ENCODE results near the gene ARL6IP4.

Gene ARL6IP4

GRCh38 chr12:122997343-122998250 is 17.1 kb downstream of the ARL6IP4 start:
- H3K27ac ChIP-seq (ENCODE audit: low read depth, low read length) = no peak overlapping the region
- H3K27me3 ChIP-seq (ENCODE audit: low read length) = no peaks in the 10 kb centered on the region
- H3K9me3 ChIP-seq (ENCODE audit: insufficient read depth, low read length) = no peaks in the 10 kb centered on the region
- no peak for TF ChIP-seq EZH2phosphoT487 (conservative IDR thresholded peaks at IDR 0.05; ENCODE audit: low read length)
- TF ChIP-seq, protein P1, sequence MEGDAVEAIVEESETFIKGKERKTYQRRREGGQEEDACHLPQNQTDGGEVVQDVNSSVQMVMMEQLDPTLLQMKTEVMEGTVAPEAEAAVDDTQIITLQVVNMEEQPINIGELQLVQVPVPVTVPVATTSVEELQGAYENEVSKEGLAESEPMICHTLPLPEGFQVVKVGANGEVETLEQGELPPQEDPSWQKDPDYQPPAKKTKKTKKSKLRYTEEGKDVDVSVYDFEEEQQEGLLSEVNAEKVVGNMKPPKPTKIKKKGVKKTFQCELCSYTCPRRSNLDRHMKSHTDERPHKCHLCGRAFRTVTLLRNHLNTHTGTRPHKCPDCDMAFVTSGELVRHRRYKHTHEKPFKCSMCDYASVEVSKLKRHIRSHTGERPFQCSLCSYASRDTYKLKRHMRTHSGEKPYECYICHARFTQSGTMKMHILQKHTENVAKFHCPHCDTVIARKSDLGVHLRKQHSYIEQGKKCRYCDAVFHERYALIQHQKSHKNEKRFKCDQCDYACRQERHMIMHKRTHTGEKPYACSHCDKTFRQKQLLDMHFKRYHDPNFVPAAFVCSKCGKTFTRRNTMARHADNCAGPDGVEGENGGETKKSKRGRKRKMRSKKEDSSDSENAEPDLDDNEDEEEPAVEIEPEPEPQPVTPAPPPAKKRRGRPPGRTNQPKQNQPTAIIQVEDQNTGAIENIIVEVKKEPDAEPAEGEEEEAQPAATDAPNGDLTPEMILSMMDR (IDR thresholded peaks at IDR 0.05; ENCODE audit: insufficient read depth, low read length, poor library complexity, severe bottlenecking) = no peak
- no peaks in the 10 kb centered on the region for H3F3A ChIP-seq (ENCODE audit: insufficient read depth)
- H3K4me3 ChIP-seq (ENCODE audit: insufficient read depth, low read length, poor library complexity, severe bottlenecking) = no peak overlapping the region
- no peak overlapping the region for H2AFZ ChIP-seq (ENCODE audit: low read depth, low read length, severe bottlenecking)
- no peak overlapping the region for H3K9ac ChIP-seq (ENCODE audit: low read length)
- H3K4me2 ChIP-seq (ENCODE audit: low read depth, low read length, poor library complexity, severe bottlenecking) = no peak overlapping the region
- H3K79me2 ChIP-seq (ENCODE audit: insufficient read depth, low read length) = no peaks in the 10 kb centered on the region
- H4K20me1 ChIP-seq (ENCODE audit: low read depth, low read length) = no peaks in the 10 kb centered on the region
- H3K36me3 ChIP-seq (ENCODE audit: low read length) = no peaks in the 10 kb centered on the region
- no peaks in the 10 kb centered on the region for H3K9me2 ChIP-seq (replicated peaks; ENCODE audit: insufficient read depth, low read length)

DNA sequence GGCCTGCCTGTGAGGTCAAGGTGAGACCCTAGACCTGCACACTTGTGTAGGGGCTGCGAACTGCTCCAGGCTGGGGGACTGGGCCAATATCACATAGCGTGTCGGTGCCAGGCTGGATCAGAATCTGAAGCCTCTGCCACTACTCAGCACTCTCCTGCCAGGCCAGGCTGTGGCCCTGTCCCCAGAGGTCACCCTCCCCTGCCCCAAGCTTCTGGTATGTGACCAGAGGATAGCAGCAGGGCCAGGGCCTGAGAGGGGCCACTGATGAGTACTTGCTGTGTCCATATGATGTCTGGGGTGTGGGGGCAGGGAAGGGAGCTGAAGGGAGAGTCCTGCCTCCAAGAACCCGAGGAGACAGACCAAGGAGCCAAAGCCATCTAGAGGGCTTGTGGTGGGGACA is 17.8 kb downstream of the ARL6IP4 start:
- Histone ChIP-seq H3K9ac (ENCODE audit: low read length) (no peak overlapping the region), H3K79me2 (ENCODE audit: insufficient read depth, low read length) (no peaks in the 10 kb centered on the region), H3K4me2 (ENCODE audit: low read depth, low read length, poor library complexity, severe bottlenecking) (no peak overlapping the region), H3K9me3 (ENCODE audit: insufficient read depth, low read length) (no peaks in the 10 kb centered on the region), H3F3A (ENCODE audit: insufficient read depth) (no peaks in the 10 kb centered on the region), H3K4me3 (ENCODE audit: insufficient read depth, low read length, poor library complexity, severe bottlenecking) (no peak overlapping the region), H3K27ac (ENCODE audit: low read depth, low read length) (no peak overlapping the region), H2AFZ (ENCODE audit: low read depth, low read length, severe bottlenecking) (no peak overlapping the region), H3K27me3 (ENCODE audit: low read length) (no peaks in the 10 kb centered on the region), H3K9me2 (replicated peaks; ENCODE audit: insufficient read depth, low read length) (no peaks in the 10 kb centered on the region), H4K20me1 (ENCODE audit: low read depth, low read length) (no peaks in the 10 kb centered on the region), H3K36me3 (ENCODE audit: low read length) (no peaks in the 10 kb centered on the region)
- TF ChIP-seq, protein P1 (IDR thresholded peaks at IDR 0.05; ENCODE audit: insufficient read depth, low read length, poor library complexity, severe bottlenecking) = no peak
- TF ChIP-seq EZH2phosphoT487 (conservative IDR thresholded peaks at IDR 0.05; ENCODE audit: low read length) = no peak

- H3K9me3 ChIP-seq (ENCODE audit: insufficient read depth, low read length) = no peaks in the 10 kb centered on the region
- H3K36me3 ChIP-seq (ENCODE audit: low read length) = no peaks in the 10 kb centered on the region
- H3K27me3 ChIP-seq (ENCODE audit: low read length) = no peaks in the 10 kb centered on the region
- H3K9me2 ChIP-seq (replicated peaks; ENCODE audit: insufficient read depth, low read length) = no peaks in the 10 kb centered on the region
- H4K20me1 ChIP-seq (ENCODE audit: low read depth, low read length) = no peaks in the 10 kb centered on the region
- no peak overlapping the region for H3K9ac ChIP-seq (ENCODE audit: low read length)
- no peak overlapping the region for H2AFZ ChIP-seq (ENCODE audit: low read depth, low read length, severe bottlenecking)
- H3K79me2 ChIP-seq (ENCODE audit: insufficient read depth, low read length) = no peaks in the 10 kb centered on the region
- H3K4me2 ChIP-seq (ENCODE audit: low read depth, low read length, poor library complexity, severe bottlenecking) = no peak overlapping the region
- no peak overlapping the region for H3K4me3 ChIP-seq (ENCODE audit: insufficient read depth, low read length, poor library complexity, severe bottlenecking)
- H3F3A ChIP-seq (ENCODE audit: insufficient read depth) = no peaks in the 10 kb centered on the region
- H3K27ac ChIP-seq (ENCODE audit: low read depth, low read length) = no peak overlapping the region
- TF ChIP-seq EZH2phosphoT487 (conservative IDR thresholded peaks at IDR 0.05; ENCODE audit: low read length) = no peak
- TF ChIP-seq, protein P1 (IDR thresholded peaks at IDR 0.05; ENCODE audit: insufficient read depth, low read length, poor library complexity, severe bottlenecking) = no peak
These were observed 18.9 kb downstream of the ARL6IP4 start for GRCh38 chr12:122999196-122999946.
